Activated CD4-positive, CD25-positive, alpha-beta regulatory T cell treated with anti-CD3 and anti-CD28 coated beads, Interleukin-2, amount 50 U/mL, for 24 hours (primary cell): ENCODE results near the gene EME1.
A peak's percentile ranks its signal among the peaks of the same experiment; 100 is the strongest.

Experiments used
- ATAC-seq, 2 donors: fragments of 150-1000 bp; cut with Tn5 transposase; one replicate each; pipeline ENCODE4 v1.10.0; 2021; ENCODE audit warnings: mild to moderate bottlenecking in 1 of 2, moderate library complexity in 1 of 2

The EME1 gene

DNA sequence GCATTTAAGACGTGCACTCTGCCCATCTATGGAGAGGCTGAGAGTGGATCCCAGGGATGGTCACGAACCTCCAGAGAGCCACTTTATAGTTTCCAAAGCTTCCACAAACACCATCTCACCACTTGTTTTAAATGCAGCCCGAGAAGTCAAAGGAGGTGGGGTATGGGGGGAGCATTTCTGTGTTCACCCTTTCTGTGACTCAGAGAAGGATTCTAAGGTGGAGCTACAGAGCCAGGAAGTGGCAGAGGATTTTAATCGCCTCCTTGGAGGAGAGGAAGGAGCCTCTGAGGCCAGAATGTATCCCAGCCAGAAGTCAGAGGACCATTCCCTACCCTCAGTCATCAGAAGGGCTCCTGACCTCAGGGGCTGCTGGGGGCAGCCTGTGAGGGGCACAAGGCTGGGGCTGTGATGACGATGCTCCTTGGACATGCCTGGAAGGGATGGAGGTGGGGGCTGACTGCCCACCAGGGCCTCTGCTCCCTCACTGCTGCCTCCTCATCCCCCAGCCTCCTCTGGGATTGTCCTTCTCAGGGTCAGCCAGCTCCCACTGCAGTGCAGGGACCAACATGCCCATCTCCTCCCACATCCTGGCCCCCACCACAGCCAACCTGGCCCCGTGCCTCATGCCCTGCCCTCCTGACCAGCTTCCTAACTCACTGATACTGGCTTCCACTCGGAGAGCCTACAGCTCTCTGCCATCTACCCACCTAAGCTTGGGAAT, 24.3 kb upstream of the EME1 start:
- ATAC-seq: no peak

DNA sequence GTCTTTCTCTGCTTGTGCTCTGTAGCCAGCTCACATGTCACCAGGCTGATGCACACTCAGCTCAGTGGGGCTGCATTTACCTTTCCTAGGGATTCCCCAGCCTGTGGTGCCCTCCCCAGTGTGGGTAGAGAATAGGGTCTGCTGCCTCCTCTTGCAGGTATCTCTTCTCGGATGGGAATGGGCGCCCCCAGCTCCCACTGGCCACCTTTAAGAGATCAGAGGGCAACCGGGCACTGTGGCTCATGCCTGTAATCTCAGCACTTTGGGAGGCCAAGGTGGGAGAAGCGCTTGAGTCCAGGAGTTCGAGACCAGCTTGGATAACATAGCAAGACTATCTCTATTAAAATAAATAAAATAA, 23.8 kb upstream of the EME1 start:
- no peak for ATAC-seq

DNA sequence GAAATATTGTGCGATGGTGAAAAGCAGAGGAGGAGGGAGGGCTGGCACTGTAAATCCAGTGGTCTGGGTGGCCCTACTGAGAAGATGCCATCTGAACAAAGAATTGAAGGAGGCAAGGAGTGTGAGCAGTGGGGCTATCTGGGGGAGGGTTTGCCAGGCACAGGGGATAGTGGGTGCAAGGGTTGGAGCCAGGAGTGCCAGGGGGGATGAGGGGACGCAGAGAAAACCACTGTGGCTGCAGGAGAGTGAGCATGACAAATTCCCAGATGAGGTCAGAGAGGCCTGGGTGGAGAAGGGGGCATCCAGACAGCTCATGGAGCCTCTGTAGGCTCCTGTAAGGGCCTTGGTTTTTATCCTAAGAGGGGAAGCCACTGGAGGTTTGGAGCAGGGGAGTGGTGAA, 22.3 kb upstream of the EME1 start:
- no peak for ATAC-seq

DNA sequence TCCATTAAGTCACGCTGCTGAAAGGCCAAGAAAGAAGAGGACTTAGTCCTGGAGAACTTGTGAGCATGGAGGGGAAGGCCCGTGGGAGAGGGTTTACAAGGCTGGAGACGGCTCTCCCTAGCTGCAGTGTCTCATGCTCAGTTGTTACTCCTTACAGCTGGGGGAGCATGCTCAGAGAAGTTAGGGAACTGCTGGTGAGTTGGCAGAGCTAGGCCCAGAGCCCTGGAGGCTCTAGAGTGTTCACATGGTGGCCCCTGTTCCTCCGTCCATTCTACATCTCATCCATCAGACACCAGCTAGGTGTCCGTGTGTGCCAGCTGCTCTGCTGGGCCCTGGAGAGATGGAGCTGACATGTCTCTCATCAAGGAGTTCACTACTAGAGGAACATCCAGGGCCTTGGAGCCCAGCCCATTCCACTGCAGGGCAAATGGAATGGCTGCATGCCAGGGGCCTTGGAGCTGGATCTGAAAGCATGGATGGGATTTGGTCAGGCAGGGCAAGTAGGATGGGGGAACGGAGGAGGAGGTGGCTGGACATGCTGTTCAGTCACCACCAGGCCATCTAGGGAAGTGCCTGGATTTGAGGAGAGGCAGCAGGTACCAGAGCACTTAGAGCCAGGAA, 20.8 kb upstream of the EME1 start:
- no peak for ATAC-seq

DNA sequence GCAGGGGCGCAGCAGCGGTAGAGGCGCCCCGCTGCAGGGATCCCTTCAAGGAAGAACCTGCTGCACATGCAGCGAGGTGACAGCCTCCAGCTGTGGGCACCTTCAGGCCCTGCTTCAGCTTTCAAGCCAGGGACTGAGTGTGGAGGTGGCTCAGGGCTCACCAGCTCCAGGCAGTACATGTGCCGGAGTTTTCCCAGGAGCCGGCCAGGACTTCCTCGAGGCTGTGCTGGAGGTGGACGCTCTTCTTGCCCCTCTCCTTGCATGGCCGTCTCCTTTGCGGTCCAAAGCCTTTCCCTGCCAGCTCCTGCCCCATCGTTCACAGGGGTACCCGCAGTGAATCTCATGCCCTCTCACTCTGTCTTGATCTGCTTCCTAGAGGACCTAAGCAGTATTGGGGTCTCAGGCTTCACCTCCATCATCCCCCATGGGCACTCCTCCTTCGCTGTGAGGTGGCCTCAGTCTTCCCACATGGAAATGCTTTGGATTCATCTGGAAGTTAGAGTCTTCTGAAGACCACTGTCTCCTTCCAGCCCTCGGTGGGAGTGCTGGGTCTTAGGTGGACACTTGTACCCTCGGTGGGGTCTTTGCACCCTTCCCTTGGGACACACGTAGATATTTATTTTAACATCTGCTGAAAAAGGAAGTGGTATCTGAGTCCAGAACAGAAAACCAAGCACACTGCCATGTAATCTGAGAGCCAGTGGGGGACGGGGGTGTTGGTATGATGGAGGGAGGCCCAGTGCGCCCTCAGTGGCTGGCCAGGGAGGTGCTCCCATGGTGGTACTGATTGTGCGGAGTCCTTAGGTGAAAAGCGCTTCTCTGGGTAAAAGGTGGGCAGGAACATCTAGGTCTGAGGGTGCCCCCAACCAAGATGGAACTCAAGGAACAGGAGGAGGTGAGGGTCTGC, 20.1 kb upstream of the EME1 start:
- ATAC-seq: no peak

DNA sequence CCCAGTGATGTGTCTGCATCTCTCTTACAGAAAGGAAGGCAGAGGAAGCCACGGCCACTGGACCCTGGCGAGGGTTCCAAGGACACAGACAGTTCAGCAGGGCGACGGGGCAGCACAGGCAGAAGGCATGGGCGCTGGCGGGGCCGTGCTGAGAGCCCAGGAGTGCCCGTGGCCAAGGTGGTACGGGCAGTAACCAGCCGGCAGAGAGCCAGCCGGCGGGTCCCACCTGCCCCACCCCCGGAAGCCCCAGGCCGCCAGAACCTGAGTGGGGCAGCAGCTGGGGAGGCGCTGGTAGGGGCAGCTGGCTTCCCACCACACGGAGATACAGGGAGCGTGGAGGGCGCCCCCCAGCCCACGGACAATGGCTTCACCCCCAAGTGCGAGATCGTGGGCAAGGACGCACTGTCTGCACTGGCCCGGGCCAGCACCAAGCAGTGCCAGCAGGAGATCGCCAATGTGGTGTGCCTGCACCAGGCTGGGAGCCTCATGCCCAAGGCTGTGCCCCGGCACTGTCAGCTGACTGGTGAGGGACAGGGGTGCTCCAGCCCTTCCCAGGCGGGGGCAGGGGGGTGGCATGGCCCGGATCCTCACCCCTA, 19.3 kb upstream of the EME1 start:
- no peak for ATAC-seq

DNA sequence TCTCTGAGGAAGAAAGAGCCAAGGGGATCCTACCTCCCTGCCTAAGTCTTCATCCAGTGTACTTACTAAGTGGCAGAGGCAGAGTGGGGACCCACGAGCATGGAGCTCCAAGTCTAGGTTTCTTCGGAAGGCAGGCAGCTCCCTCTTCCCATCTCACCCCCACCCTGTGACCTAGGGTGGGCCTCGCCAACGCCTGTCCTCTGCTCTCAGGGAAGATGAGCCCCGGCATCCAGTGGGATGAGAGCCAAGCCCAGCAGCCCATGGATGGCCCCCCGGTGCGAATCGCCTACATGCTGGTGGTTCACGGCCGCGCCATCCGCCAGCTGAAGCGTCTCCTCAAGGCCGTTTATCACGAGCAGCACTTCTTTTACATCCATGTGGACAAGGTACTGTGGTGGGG, 18.8 kb upstream of the EME1 start:
- ATAC-seq: no peak

DNA sequence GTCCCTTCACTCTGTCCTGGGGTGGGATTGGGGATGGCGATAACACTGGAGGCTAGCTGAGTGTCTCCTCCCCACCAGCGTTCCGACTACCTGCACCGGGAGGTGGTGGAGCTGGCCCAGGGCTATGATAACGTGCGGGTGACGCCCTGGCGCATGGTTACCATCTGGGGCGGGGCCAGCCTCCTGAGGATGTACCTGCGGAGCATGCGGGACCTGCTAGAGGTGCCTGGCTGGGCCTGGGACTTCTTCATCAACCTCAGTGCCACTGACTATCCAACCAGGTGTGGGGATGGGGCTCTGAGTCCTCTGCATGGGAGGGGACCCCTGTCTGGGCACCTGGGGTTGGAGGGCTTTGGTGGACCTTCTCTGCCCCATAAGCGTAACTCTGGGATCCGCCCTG, 18.3 kb upstream of the EME1 start:
- ATAC-seq: no peak

DNA sequence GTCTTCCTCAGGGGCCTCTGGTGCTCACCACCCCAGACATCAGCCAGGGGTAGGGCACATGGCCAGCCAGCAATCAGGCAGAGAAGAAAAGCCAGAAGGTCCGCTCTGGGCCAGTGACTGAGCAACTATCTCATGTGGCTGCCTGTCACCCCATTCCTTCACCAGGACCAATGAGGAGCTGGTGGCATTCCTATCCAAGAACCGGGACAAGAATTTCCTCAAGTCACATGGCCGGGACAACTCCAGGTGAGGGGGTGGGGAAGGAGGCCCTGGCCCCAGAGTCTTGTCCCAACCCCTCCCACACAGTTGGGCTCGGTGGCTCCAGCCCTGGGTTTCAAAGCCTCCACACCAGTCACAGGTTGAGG, 17.7 kb upstream of the EME1 start:
- no peak for ATAC-seq

DNA sequence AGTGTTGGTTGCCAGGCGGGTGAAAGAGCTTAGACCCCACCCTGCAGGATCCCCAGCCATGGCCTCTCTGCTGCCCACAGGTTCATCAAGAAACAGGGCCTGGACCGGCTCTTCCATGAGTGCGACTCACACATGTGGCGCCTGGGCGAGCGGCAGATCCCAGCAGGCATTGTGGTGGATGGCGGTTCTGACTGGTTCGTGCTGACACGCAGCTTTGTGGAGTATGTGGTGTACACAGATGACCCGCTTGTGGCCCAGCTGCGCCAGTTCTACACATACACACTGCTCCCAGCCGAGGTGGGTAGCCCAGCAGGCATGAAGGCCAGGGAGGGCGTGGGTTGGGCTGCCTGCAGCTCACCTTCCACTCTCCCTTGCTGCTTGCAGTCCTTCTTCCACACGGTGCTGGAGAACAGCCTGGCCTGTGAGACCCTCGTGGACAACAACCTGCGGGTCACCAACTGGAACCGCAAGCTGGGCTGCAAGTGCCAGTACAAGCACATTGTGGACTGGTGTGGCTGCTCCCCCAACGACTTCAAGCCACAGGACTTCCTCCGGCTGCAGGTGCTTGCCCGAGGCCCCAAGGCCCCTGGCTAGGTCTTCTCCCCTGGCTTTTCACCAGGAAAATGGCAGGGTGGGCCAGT, 17.2 kb upstream of the EME1 start:
- peak in 1 of 2 donors; percentile 10 for ATAC-seq

DNA sequence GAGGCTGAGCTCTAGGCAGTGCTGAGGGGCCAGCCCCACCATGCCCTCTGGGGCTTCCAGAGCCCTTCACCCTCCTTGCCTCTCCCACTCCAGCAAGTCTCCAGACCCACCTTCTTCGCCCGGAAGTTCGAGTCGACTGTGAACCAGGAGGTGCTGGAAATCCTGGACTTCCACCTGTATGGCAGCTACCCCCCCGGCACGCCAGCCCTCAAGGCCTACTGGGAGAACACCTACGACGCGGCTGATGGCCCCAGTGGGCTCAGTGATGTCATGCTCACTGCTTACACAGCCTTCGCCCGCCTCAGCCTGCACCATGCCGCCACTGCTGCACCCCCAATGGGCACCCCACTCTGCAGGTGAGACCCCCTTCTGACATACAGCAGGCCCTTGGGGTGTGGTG, 16.6 kb upstream of the EME1 start:
- no peak for ATAC-seq

DNA sequence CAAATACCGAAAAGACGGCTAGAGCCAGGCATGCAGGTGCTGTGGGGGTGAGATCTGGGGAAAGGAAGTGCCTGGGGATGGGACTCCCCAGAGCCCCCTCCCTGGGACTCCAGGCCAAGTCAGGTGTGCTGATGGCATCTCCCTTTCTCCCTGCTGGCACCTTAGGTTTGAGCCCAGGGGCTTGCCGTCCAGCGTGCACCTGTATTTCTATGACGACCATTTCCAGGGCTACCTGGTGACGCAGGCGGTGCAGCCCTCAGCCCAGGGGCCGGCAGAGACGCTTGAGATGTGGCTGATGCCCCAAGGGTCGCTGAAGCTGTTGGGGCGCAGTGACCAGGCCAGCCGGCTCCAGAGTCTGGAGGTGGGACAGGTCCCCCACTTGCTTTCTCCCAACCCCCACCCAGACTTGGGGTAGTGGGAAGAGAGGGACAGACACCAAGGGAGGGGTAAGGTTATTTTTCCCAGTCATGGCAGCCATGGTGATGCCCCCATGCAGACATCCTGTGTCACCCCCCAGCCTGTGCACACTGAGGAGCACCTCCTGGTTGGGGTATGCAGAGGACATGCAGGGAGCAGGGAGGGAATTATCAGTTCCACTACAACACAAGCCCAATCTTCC, 16.0 kb upstream of the EME1 start:
- ATAC-seq: no peak

DNA sequence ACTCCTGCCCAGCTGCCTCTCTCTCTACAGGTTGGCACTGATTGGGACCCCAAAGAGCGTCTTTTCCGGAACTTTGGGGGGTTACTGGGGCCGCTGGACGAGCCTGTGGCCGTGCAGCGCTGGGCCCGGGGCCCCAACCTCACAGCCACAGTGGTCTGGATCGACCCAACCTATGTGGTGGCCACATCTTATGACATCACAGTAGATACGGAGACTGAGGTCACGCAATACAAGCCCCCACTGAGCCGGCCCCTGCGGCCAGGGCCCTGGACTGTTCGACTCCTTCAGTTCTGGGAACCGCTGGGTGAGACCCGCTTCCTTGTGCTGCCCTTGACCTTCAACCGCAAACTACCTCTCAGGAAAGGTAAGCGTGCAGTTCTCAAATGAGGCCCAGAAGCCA, 14.9 kb upstream of the EME1 start:
- ATAC-seq: no peak

DNA sequence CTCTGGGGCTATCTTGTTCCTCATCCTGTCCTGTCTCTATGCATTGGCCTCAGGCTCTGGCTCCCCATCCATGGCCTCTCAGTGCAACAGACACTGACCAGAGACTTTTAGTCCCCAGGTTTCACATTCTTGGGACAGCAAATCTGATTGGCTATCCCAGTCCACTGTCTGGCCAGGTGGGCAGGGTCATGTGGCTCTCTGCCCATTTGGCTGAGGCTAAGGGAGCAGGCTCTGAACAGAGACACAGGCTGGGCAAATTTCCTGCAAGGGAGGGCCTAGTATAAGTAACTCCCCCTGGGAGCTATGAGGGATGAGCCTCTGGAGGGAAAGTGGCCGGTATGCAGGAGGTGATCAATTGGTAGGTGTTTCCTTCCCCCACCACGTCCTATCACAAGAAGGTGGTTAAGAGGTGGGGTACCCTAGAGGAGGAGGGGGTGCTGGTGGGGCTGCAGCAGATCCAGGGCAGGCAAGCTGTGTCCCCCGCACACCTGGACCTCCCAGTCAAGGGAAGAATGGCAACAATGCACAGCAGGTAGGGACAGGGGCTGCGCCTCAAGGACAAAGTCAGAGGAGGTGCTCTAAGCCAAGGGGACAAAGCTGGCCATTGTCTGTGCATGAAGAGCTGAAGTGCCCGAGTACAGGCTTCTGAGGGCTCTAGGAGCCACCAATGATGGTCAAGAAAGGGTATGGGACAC, 13.9 kb upstream of the EME1 start:
- no peak for ATAC-seq

DNA sequence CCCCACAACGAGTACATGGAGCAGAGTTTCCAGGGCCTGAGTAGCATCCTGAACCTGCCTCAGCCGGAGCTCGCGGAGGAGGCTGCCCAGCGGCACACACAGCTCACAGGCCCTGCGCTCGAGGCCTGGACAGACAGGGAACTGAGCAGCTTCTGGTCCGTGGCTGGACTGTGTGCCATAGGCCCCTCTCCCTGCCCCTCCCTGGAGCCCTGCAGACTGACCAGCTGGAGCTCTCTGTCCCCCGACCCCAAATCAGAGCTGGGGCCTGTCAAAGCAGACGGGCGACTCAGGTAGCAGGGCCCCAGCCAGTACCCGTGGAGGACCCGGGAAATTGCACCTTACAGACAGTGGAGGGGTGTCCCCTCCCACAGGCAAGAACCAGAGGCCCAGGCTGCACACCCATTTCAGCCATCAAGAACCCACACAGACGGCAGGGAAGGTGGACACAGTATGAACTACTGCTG, 13.0 kb upstream of the EME1 start:
- ATAC-seq: no peak

DNA sequence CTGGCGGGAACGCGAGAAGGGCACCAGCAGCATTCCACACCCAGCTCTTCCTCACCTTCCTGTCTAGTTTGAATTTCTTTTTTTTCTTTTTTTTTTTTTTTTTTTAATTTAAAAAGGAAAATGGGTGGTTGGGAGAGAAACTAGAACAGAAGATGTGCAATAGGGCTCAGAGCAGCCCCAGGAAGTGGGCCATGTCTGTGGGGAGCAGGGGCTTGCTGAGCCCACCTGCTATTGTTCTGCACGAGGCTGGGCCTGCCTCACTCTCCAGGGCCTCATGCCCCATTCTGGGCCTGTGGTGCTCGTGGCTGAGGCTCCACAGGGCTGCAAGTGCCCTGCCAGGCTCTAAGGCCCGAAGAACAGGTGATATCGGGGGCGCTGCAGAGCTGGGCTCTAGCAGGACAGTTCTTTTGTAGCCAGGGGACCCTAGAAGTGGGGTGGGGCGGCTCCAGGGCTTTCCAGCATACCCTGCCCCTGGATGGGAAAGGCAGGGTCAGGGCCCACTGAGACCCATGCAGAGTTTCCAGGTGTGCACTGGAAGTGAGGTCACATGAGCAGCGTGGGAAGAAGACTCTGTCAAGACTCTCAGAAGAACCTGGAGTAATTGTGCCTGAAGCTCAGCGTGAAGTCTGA, 12.4 kb upstream of the EME1 start:
- no peak for ATAC-seq

DNA sequence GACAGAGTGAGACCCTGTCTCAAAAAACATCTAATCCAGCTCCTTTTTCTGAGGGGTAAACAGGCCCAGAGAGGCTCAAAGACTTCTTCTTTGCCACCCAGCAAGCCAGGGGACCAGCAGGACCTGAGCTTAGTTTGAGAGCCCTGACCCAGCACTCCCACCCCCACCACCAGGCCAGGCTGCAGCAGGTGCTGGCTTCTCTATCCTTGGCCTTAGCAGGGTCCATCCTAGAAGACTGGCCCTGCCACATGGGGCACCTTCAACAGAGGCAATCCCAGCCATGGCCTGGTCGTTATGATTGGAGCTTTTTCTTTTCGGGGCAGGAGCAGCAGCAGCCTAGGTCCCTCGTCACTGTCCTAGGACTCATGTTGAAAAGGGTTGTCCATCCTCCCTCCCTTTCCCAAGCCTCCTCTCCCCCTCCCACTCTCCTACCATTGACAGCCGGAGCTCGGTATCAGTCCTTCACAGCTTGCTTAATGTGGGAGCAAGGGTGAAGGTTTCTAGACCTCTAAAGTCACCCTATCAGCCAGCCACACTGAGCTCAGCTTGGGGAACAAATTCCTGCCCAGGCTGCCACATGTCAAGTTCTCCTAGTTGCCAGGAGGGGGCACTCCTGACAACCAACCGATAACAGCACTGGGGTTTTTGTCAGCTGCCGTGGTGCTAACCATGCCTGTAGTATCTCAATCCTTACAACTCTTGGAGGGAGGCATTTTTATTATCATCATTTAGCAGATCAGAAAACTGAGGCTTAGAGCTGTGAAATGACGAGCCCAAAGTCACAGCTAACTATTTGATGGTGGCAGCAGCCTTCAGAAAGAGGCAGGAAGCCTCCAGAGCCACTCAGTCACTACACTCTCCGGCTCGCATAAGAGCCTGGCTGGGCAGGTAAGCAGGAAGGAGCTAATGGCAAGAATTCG, 11.2 kb upstream of the EME1 start:
- peak; percentile 76 to 85 for ATAC-seq

DNA sequence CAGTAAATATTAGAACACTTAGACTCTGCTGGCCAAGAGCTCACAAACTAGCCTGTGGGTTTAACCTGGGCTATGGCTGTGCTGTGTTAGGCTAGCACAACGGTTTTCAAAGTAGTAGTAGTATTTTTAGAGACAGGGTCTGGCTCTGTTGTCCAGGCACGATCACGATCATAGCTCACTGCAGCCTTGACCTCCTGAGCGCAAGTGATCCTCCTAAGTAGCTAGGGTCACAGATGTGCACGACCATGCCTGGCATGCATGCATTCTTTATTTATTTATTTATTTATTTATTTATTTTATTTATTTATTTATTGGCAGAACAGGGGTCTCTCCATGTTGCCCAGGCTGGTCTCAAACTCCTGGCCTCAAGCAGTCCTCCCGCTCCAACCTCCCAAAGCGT, 10.4 kb upstream of the EME1 start:
- no peak for ATAC-seq

DNA sequence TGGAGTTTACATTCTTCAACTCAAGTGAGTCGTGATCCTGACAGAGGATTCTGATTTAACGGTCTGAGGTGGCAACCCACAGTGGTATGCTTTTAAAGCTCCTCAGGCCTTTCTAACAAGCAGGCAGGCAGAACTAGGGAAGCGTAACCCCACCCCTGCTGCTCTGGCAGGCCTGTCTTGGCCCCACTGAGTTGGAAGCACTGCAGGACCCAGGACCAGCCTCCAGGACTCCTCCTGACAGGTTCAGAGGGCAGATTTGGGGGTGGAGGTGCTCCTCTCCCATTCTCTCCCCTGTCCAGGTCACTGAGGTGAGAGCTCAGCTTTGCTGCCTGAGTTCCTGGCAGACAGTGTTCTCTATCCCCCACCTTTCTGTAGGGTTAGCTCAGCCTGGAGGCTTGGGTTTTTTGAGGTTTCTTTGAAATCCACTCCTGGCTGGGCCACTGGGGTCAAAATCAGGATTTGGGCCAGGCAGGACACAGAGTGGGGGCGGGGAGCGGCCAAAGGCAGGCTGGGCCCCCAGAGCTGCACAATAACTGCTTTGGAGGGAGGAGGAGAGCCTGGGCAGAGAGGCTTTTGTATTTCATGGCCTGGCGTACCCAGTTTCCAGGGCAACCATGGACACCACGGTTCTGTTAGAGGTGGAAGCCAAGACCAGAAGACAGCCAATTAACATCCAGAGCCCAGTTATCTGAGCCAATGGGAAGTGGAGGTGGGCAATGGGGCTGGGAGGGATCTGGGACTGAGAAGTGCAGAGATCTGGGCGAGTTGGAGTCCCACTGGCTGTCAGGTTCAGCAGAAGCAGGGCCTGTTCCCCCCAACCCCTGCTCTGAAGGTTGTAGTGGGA, 9.6 kb upstream of the EME1 start:
- ATAC-seq: no peak
